Osteoblast (primary cell): ENCODE measurements around the gene RHOH. TPM values are rescaled to one million over a fixed set of nuclear protein-coding genes. Genes with fewer than 3 reads are reported as not detected.

Experiments used
- DNase-seq: peaks from one replicate; pipeline ENCODE4 v3.0.0; 2011; ENCODE audit warnings: low spot score, mixed read lengths; ENCODE audit not compliant: insufficient read length; ENCODE audit errors: missing footprints
- H2AFZ ChIP-seq: 2 replicates; pipeline ENCODE4 v1.6.0; 2011; ENCODE audit warnings: mild to moderate bottlenecking, low read length
- H3K27ac ChIP-seq: 2 replicates; pipeline ENCODE4 v1.5.1; 2011; ENCODE audit warnings: mild to moderate bottlenecking, low read depth, low read length, moderate library complexity
- H3K27me3 ChIP-seq: 2 replicates; pipeline ENCODE4 v1.6.0; 2012; ENCODE audit warnings: mild to moderate bottlenecking, control low read depth, inconsistent platforms, low read length, moderate library complexity; ENCODE audit not compliant: insufficient read depth
- H3K36me3 ChIP-seq: 2 replicates; pipeline ENCODE4 v1.5.1; 2011; ENCODE audit warnings: mild to moderate bottlenecking, low read length, control low read depth, moderate library complexity; ENCODE audit not compliant: insufficient read depth
- H3K4me1 ChIP-seq: 2 replicates; pipeline ENCODE4 v1.5.1; 2011; ENCODE audit warnings: mild to moderate bottlenecking, low read length, control low read depth, moderate library complexity; ENCODE audit not compliant: insufficient read depth
- H3K4me2 ChIP-seq: 2 replicates; pipeline ENCODE4 v1.6.0; 2011; ENCODE audit warnings: mild to moderate bottlenecking, low read length; ENCODE audit not compliant: insufficient read depth
- H3K4me3 ChIP-seq: fragments of 200-600 bp; sonication (generic); 3 replicates; pipeline ENCODE4 v1.5.1; 2012; ENCODE audit warnings: mild to moderate bottlenecking, low read length, inconsistent platforms; ENCODE audit not compliant: insufficient read depth
- H3K79me2 ChIP-seq: 2 replicates; pipeline ENCODE4 v1.6.0; 2012; ENCODE audit warnings: mild to moderate bottlenecking, low read length, control low read depth, inconsistent platforms; ENCODE audit not compliant: insufficient read depth
- H3K9me3 ChIP-seq: 2 replicates; pipeline ENCODE4 v1.5.1; 2011; ENCODE audit warnings: low read depth, low read length, control low read depth
- H4K20me1 ChIP-seq: 2 replicates; pipeline ENCODE4 v1.6.0; 2012; ENCODE audit warnings: mild to moderate bottlenecking, low read length, control low read depth; ENCODE audit not compliant: insufficient read depth
- CTCF ChIP-seq: IDR thresholded peaks from 2 replicates; pipeline ENCODE4 v1.5.1; 2011; ENCODE audit warnings: mild to moderate bottlenecking, low read depth, low read length, moderate library complexity; ENCODE audit errors: extremely low read depth
- total RNA-seq: library from RNA; depleted of rRNA; stranded (reverse); fragments of >200 nt; gene quantifications from 2 replicates; pipeline ENCODE4 v1.2.3, GENCODE V29; 2012

Gene RHOH
- total RNA-seq, 1 donor, result not detected

- H3K4me1 ChIP-seq, result no peaks in the 10 kb centered on the region
- no peak overlapping the region for H3K4me3 ChIP-seq
- peak overlapping the region; percentile 4 for H2AFZ ChIP-seq
- no peaks in the 10 kb centered on the region for H3K79me2 ChIP-seq
- no peaks in the 10 kb centered on the region for H4K20me1 ChIP-seq
- H3K9me3 ChIP-seq, result no peaks in the 10 kb centered on the region
- no peak for DNase-seq
- no peak overlapping the region for H3K27ac ChIP-seq
- no peak for TF ChIP-seq CTCF
- no peaks in the 10 kb centered on the region for H3K36me3 ChIP-seq
- no peaks in the 10 kb centered on the region for H3K27me3 ChIP-seq
- H3K4me2 ChIP-seq, result no peak overlapping the region
Observed at GRCh38 chr4:40205259-40206198, 8.7 kb downstream of the RHOH start.

- Histone ChIP-seq H3K4me2 (no peak overlapping the region), H2AFZ (peak overlapping the region; percentile 9), H3K9me3 (no peaks in the 10 kb centered on the region), H3K36me3 (no peaks in the 10 kb centered on the region), H3K27me3 (no peaks in the 10 kb centered on the region), H3K79me2 (no peaks in the 10 kb centered on the region), H3K4me3 (no peak overlapping the region), H4K20me1 (no peaks in the 10 kb centered on the region), H3K27ac (no peak overlapping the region), H3K4me1 (no peaks in the 10 kb centered on the region)
- TF ChIP-seq CTCF, result no peak
- no peak for DNase-seq
Observed at GRCh38 chr4:40206426-40206825, 9.6 kb downstream of the RHOH start.

- TF ChIP-seq CTCF, result no peak
- H3K36me3 ChIP-seq, result no peaks in the 10 kb centered on the region
Observed at GRCh38 chr4:40209401-40209800, 12.6 kb downstream of the RHOH start.

GRCh38 chr4:40210776-40211175 lies 13.9 kb downstream of the RHOH start:
- no peaks in the 10 kb centered on the region for H3K79me2 ChIP-seq
- H3K4me3 ChIP-seq, result no peak overlapping the region
- H3K27ac ChIP-seq, result no peak overlapping the region
- no peaks in the 10 kb centered on the region for H3K4me1 ChIP-seq
- H3K27me3 ChIP-seq, result no peaks in the 10 kb centered on the region
- no peak for TF ChIP-seq CTCF
- DNase-seq, result no peak
- no peak overlapping the region for H2AFZ ChIP-seq
- H3K4me2 ChIP-seq, result no peak overlapping the region
- no peaks in the 10 kb centered on the region for H3K36me3 ChIP-seq
- no peaks in the 10 kb centered on the region for H3K9me3 ChIP-seq
- no peaks in the 10 kb centered on the region for H4K20me1 ChIP-seq

More at GRCh38 chr4:40209401-40209800, 12.6 kb downstream of the RHOH start:
- no peak for DNase-seq
- H3K4me3 ChIP-seq, result no peak overlapping the region
- H3K79me2 ChIP-seq, result no peaks in the 10 kb centered on the region
- H2AFZ ChIP-seq, result no peak overlapping the region
- H3K9me3 ChIP-seq, result no peaks in the 10 kb centered on the region
- no peak overlapping the region for H3K4me2 ChIP-seq
- no peaks in the 10 kb centered on the region for H3K27me3 ChIP-seq
- no peak overlapping the region for H3K27ac ChIP-seq
- H4K20me1 ChIP-seq, result no peaks in the 10 kb centered on the region
- H3K4me1 ChIP-seq, result no peaks in the 10 kb centered on the region
